ENCODE measurements around the gene CDKN3. TPM values are rescaled to one million over a fixed set of nuclear protein-coding genes. Genes with fewer than 3 reads are reported as not detected.
A peak's percentile ranks its signal among the peaks of the same experiment; 100 is the strongest.
"Not testable (repeated sequence)": the region's sequence is repeated elsewhere in the genome, so short reads cannot be mapped to it uniquely, and the experiment has no call there.

The CDKN3 gene
- total RNA-seq, 1 donor from 2014 or later = 39.2 TPM

- peaks cover 2% of the 10 kb centered on the region for H3K27me3 Mint-ChIP-seq (ENCODE audit: insufficient read depth)
Measured at GRCh38 chr14:54440037-54440436, 43.2 kb downstream of the CDKN3 start.

GRCh38 chr14:54440476-54440872 is 43.7 kb downstream of the CDKN3 start:
- no peak for DNase-seq (ENCODE audit: low spot score)
- H3K4me3 Mint-ChIP-seq = peak overlapping the region; percentile 89
- peaks cover 52% of the 10 kb centered on the region for H3K4me1 Mint-ChIP-seq (ENCODE audit: low read depth)
- intact Hi-C loops (cut with micrococcal nuclease) = loop anchor here (2.0 to 5.0 kb wide), 5 partner anchors 20 to 587 kb away; partner anchors contain the start of genes GCH1, SOCS4 and WDHD1
- H3K36me3 Mint-ChIP-seq (ENCODE audit: low read depth) = peaks cover 18% of the 10 kb centered on the region
- H3K9me3 Mint-ChIP-seq = no peaks in the 10 kb centered on the region
- H3K27me3 Mint-ChIP-seq (ENCODE audit: insufficient read depth) = peaks cover 2% of the 10 kb centered on the region
- H3K27ac Mint-ChIP-seq = peak overlapping the region; percentile 81

More at GRCh38 chr14:54440037-54440436, 43.2 kb downstream of the CDKN3 start:
- H3K4me1 Mint-ChIP-seq (ENCODE audit: low read depth) = peaks cover 56% of the 10 kb centered on the region
- H3K4me3 Mint-ChIP-seq = peak overlapping the region; percentile 89
- H3K27ac Mint-ChIP-seq = peak overlapping the region; percentile 81
- no peak for DNase-seq (ENCODE audit: low spot score)
- no peaks in the 10 kb centered on the region for H3K9me3 Mint-ChIP-seq
- peaks cover 19% of the 10 kb centered on the region for H3K36me3 Mint-ChIP-seq (ENCODE audit: low read depth)
- intact Hi-C loops (cut with micrococcal nuclease) = loop anchor here (2.0 to 5.0 kb wide), 5 partner anchors 19 to 587 kb away; partner anchors contain the start of genes GCH1, SOCS4 and WDHD1

- intact Hi-C loops (cut with micrococcal nuclease) = loop anchor here (1.0 to 5.0 kb wide), 9 partner anchors 20 to 1288 kb away; partner anchors contain the start of genes CGRRF1, DDHD1, GCH1 and GMFB
- Mint-ChIP-seq H3K27me3 (ENCODE audit: insufficient read depth) (peaks cover 2% of the 10 kb centered on the region), H3K4me3 (peak within 1 kb of the TSS; percentile 89), H3K9me3 (no peaks in the 10 kb centered on the region), H3K36me3 (ENCODE audit: low read depth) (peaks cover 14% of the 10 kb centered on the region), H3K27ac (peak within 1 kb of the TSS; percentile 93), H3K4me1 (ENCODE audit: low read depth) (peaks cover 45% of the 10 kb centered on the region)
- DNase-seq (ENCODE audit: low spot score) = peak; percentile 91
Measured at GRCh38 chr14:54440873-54441868, 44.4 kb downstream of the CDKN3 start, which contains the start of gene CNIH1. Gene CNIH1 (minus strand): TSS chr14:54441374. CDS start chr14:54441327, 47 bp downstream.

- peaks cover 34% of the 10 kb centered on the region for H3K4me1 Mint-ChIP-seq (ENCODE audit: low read depth)
- DNase-seq (ENCODE audit: low spot score); H3K4me3 Mint-ChIP-seq; H3K36me3 Mint-ChIP-seq (ENCODE audit: low read depth); H3K27me3 Mint-ChIP-seq (ENCODE audit: insufficient read depth); H3K27ac Mint-ChIP-seq; H3K9me3 Mint-ChIP-seq: not testable (repeated sequence)
- intact Hi-C loops (cut with micrococcal nuclease) = loop anchor here (5.0 kb wide), 2 partner anchors 459 to 584 kb away; partner anchors contain the start of genes GCH1, SOCS4 and WDHD1
Measured at GRCh38 chr14:54442961-54443360, 46.2 kb downstream of the CDKN3 start.

GRCh38 chr14:54443981-54444380 is 47.2 kb downstream of the CDKN3 start:
- Mint-ChIP-seq H3K9me3 (no peaks in the 10 kb centered on the region), H3K4me3 (no peak overlapping the region), H3K36me3 (ENCODE audit: low read depth) (peaks cover 8% of the 10 kb centered on the region), H3K27me3 (ENCODE audit: insufficient read depth) (peaks cover 10% of the 10 kb centered on the region), H3K4me1 (ENCODE audit: low read depth) (peaks cover 27% of the 10 kb centered on the region), H3K27ac (no peak overlapping the region)
- intact Hi-C loops (cut with micrococcal nuclease) = loop anchor here (5.0 kb wide), 2 partner anchors 458 to 583 kb away; partner anchors contain the start of genes GCH1, SOCS4 and WDHD1
- DNase-seq (ENCODE audit: low spot score) = no peak

- Mint-ChIP-seq H3K27me3 (ENCODE audit: insufficient read depth) (peaks cover 15% of the 10 kb centered on the region), H3K4me3 (no peak overlapping the region), H3K27ac (no peak overlapping the region), H3K4me1 (ENCODE audit: low read depth) (peaks cover 21% of the 10 kb centered on the region), H3K36me3 (ENCODE audit: low read depth) (peaks cover 8% of the 10 kb centered on the region), H3K9me3 (no peaks in the 10 kb centered on the region)
- intact Hi-C loops (cut with micrococcal nuclease) = loop anchor here (5.0 kb wide), 2 partner anchors 458 to 583 kb away; partner anchors contain the start of genes GCH1, SOCS4 and WDHD1
- no peak for DNase-seq (ENCODE audit: low spot score)
Measured at GRCh38 chr14:54444681-54445080, 47.9 kb downstream of the CDKN3 start.

- Mint-ChIP-seq H3K9me3 (peaks cover 3% of the 10 kb centered on the region), H3K27me3 (ENCODE audit: insufficient read depth) (peaks cover 17% of the 10 kb centered on the region), H3K4me3 (no peak overlapping the region), H3K36me3 (ENCODE audit: low read depth) (no peaks in the 10 kb centered on the region), H3K4me1 (ENCODE audit: low read depth) (peaks cover 18% of the 10 kb centered on the region), H3K27ac (no peak overlapping the region)
- no peak for DNase-seq (ENCODE audit: low spot score)
- intact Hi-C loops (cut with micrococcal nuclease) = no loop called here
Measured at GRCh38 chr14:54446161-54446693, 49.4 kb downstream of the CDKN3 start.

- Mint-ChIP-seq H3K4me1 (ENCODE audit: low read depth) (peaks cover 7% of the 10 kb centered on the region), H3K4me3 (no peak overlapping the region), H3K27me3 (ENCODE audit: insufficient read depth) (peaks cover 17% of the 10 kb centered on the region), H3K9me3 (peaks cover 3% of the 10 kb centered on the region), H3K36me3 (ENCODE audit: low read depth) (no peaks in the 10 kb centered on the region), H3K27ac (no peak overlapping the region)
- intact Hi-C loops (cut with micrococcal nuclease) = no loop called here
- DNase-seq (ENCODE audit: low spot score) = no peak
Measured at GRCh38 chr14:54447231-54447692, 50.5 kb downstream of the CDKN3 start.

- peaks cover 3% of the 10 kb centered on the region for H3K9me3 Mint-ChIP-seq
- H3K27me3 Mint-ChIP-seq (ENCODE audit: insufficient read depth) = peaks cover 15% of the 10 kb centered on the region
- intact Hi-C loops (cut with micrococcal nuclease) = no loop called here
- no peak for DNase-seq (ENCODE audit: low spot score)
- no peaks in the 10 kb centered on the region for H3K36me3 Mint-ChIP-seq (ENCODE audit: low read depth)
- peaks cover 6% of the 10 kb centered on the region for H3K4me1 Mint-ChIP-seq (ENCODE audit: low read depth)
- no peak overlapping the region for H3K27ac Mint-ChIP-seq
- no peak overlapping the region for H3K4me3 Mint-ChIP-seq
Measured at GRCh38 chr14:54450535-54450934, 53.7 kb downstream of the CDKN3 start.

GRCh38 chr14:54451121-54451601 is 54.4 kb downstream of the CDKN3 start:
- H3K27me3 Mint-ChIP-seq (ENCODE audit: insufficient read depth) = peaks cover 15% of the 10 kb centered on the region

GRCh38 chr14:54451961-54452360 is 55.2 kb downstream of the CDKN3 start:
- intact Hi-C loops (cut with micrococcal nuclease) = no loop called here
- no peak overlapping the region for H3K4me3 Mint-ChIP-seq

More at GRCh38 chr14:54451121-54451601, 54.4 kb downstream of the CDKN3 start:
- DNase-seq (ENCODE audit: low spot score) = no peak
- peaks cover 6% of the 10 kb centered on the region for H3K4me1 Mint-ChIP-seq (ENCODE audit: low read depth)
- H3K4me3 Mint-ChIP-seq = no peak overlapping the region
- intact Hi-C loops (cut with micrococcal nuclease) = no loop called here
- H3K9me3 Mint-ChIP-seq = peaks cover 3% of the 10 kb centered on the region
- no peak overlapping the region for H3K27ac Mint-ChIP-seq
- no peaks in the 10 kb centered on the region for H3K36me3 Mint-ChIP-seq (ENCODE audit: low read depth)

GRCh38 chr14:54453252-54453651 is 56.4 kb downstream of the CDKN3 start:
- H3K9me3 Mint-ChIP-seq = peaks cover 4% of the 10 kb centered on the region
- intact Hi-C loops (cut with micrococcal nuclease) = no loop called here
- H3K4me1 Mint-ChIP-seq (ENCODE audit: low read depth) = peaks cover 6% of the 10 kb centered on the region
- H3K27me3 Mint-ChIP-seq (ENCODE audit: insufficient read depth) = peaks cover 12% of the 10 kb centered on the region
- no peak overlapping the region for H3K27ac Mint-ChIP-seq
- no peak for DNase-seq (ENCODE audit: low spot score)
- no peak overlapping the region for H3K4me3 Mint-ChIP-seq
- H3K36me3 Mint-ChIP-seq (ENCODE audit: low read depth) = no peaks in the 10 kb centered on the region

More at GRCh38 chr14:54451961-54452360, 55.2 kb downstream of the CDKN3 start:
- Mint-ChIP-seq H3K27ac (no peak overlapping the region), H3K4me1 (ENCODE audit: low read depth) (peaks cover 6% of the 10 kb centered on the region), H3K36me3 (ENCODE audit: low read depth) (no peaks in the 10 kb centered on the region), H3K27me3 (ENCODE audit: insufficient read depth) (peaks cover 12% of the 10 kb centered on the region), H3K9me3 (peaks cover 3% of the 10 kb centered on the region)
- DNase-seq (ENCODE audit: low spot score) = no peak
